ENCODE results near the gene AHNAK2.

The AHNAK2 gene

DNA sequence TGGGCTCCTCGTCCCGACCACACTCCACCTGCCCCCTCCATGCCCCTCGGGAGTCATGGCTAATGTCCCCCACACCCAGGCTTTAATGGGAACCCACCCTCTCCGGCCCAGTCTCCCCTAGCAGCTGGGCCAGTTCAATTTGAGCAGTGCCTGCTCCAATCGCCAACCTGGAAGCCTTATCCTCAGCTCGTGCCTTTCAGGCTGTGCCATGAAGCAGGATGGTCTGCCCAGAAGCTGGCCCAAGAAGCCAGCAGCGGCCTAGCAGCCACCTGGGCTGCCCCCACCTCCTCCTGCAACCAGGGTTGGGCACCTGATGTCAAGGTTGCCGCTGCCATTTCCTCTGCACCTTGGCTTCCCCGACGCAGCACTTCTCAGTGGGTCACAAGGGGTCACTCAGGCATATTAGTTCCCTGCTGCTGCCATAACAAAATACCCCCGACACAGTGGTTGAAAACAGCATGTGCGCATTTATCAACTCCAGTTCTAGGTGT lies 5.1 kb upstream of the AHNAK2 start:
- Histone ChIP-seq H3K9me3 (no peaks in the 10 kb centered on the region), H3K4me3 (no peak overlapping the region), H3K4me1 (peaks cover 0 to 31% (median 16%) of the 10 kb centered on the region in 4 donors), H3K27me3 (no peaks in the 10 kb centered on the region), H3K36me3 (no peaks in the 10 kb centered on the region), H3K27ac (no peak overlapping the region)
- intact Hi-C loops (cut with DNase I; ENCODE audit: low total_unique reads): loop anchor here (5.0 to 10.0 kb wide), 2 partner anchors 109 to 512 kb away; partner anchors contain the start of gene TEDC1
- no peak for DNase-seq
- TF ChIP-seq CTCF (IDR thresholded peaks at IDR 0.05): no peak

DNA sequence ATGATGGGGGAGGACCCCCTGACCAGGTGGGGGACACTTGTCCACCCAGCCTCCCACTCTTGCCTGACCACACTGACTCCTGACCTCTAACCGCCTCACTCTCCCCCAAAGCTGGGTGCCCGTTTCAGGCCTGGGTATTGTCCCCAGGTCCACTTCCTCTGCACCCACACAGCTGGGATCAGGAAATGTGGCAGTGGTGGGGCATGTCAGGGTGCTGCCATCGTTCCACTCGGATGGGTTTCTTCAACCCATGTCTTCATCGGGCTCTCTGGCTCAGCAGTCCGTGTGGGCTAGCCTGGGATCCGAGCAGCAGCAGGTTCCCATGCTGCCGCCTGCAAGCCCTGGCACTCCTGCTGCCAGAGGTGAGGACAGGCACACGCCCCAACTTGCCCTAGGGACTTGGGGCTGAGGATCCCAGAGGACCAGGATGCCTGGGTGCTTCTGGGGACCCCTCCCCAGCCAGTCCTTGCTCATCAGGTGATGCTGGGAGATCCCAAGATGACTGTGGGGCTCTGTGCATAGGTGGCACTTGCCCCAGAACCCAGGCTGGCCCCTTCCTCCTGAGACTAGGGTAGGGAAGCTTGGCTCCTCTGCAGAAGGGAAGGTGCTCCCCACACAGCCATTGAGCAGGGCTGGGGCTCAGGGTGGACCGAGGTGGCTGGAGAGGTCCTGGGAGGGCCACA lies 4.5 kb upstream of the AHNAK2 start:
- Histone ChIP-seq H3K4me3 (no peak overlapping the region), H3K27ac (no peak overlapping the region), H3K9me3 (no peaks in the 10 kb centered on the region), H3K27me3 (no peaks in the 10 kb centered on the region), H3K36me3 (no peaks in the 10 kb centered on the region), H3K4me1 (peaks cover 0 to 37% (median 20%) of the 10 kb centered on the region in 4 donors)
- TF ChIP-seq CTCF (IDR thresholded peaks at IDR 0.05): no peak
- intact Hi-C loops (cut with DNase I; ENCODE audit: low total_unique reads): loop anchor here (5.0 to 10.0 kb wide), 2 partner anchors 110 to 512 kb away; partner anchors contain the start of gene TEDC1
- peak in 1 of 2 donors; percentile 53 for DNase-seq

DNA sequence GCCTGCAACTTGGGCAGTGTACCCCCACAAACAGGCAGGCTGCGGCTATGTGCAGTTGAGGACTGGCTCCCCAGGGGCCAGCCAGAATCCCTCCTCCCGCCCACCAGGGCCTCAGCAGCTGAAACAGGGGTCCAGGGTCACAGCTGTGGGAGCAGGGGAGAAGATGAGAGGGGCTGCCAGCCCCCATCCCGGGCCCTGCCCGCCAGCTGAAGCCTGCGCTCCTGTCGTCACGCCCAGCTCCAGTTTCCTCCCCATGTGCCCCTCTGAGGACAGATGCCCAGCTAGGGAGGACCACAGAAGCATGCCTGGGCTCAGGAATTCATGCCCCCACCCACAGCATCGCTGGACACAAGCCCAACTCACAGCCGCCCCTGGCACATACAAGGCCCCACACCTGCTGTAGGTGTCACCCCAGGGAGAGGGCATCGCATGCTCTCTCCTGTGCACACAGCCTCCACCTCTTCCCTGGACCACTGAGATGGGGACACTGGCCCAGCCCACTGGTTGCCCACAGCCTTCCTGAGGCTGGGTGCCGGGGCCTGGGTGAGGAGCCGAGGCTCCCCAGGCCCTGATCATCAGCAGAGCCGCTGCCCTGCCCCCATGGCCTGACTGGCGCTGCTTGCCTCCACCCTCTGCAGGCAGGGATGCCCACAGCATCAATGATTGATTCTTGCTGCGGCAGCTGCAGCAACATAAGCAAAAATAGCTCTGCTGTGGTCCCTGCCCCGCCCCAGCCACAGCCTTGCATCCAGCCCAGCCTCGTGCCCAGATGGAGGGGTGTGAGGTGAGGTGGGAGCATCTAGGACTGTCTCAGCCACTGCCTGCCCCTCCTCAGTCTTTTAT lies 3.7 kb upstream of the AHNAK2 start:
- no peak overlapping the region for H3K27ac ChIP-seq
- peak in 1 of 2 donors; percentile 60 for DNase-seq

GRCh38 chr14:104980611-104981531 lies 2.7 kb upstream of the AHNAK2 start:
- Histone ChIP-seq H3K9me3 (no peaks in the 10 kb centered on the region), H3K4me3 (no peak overlapping the region), H3K27me3 (no peaks in the 10 kb centered on the region), H3K36me3 (no peaks in the 10 kb centered on the region), H3K27ac (no peak overlapping the region), H3K4me1 (peaks cover 0 to 42% (median 30%) of the 10 kb centered on the region in 4 donors)
- TF ChIP-seq CTCF (IDR thresholded peaks at IDR 0.05): no peak
- intact Hi-C loops (cut with DNase I; ENCODE audit: low total_unique reads): loop anchor here (5.0 to 10.0 kb wide), 2 partner anchors 111 to 514 kb away; partner anchors contain the start of gene TEDC1
- peak in 1 of 2 donors; percentile 52 for DNase-seq

More for the DNA sequence above, 3.7 kb upstream of the AHNAK2 start:
- Histone ChIP-seq H3K4me1 (peaks cover 0 to 42% (median 28%) of the 10 kb centered on the region in 4 donors), H3K9me3 (no peaks in the 10 kb centered on the region), H3K27me3 (no peaks in the 10 kb centered on the region), H3K36me3 (no peaks in the 10 kb centered on the region), H3K4me3 (no peak overlapping the region)
- intact Hi-C loops (cut with DNase I; ENCODE audit: low total_unique reads): loop anchor here (5.0 to 10.0 kb wide), 2 partner anchors 110 to 513 kb away; partner anchors contain the start of gene TEDC1
- TF ChIP-seq CTCF (IDR thresholded peaks at IDR 0.05): no peak
